HL-60 (cell line): Measurements from ENCODE around the gene DNAJC8.

Experiments used
- DNase-seq, 2 experiments: peaks; one replicate each; pipeline ENCODE4 v3.0.0-alpha.2; 2010 to 2020; ENCODE audit warnings: low read depth in 1 of 2, low spot score in 1 of 2
- H3K27ac ChIP-seq: fragments of 250-450 bp; sonication (Bioruptor Pico); replicated peaks from 2 replicates; pipeline ENCODE4 v1.5.1; 2020; ENCODE audit warnings: mild to moderate bottlenecking, moderate library complexity
- H3K27me3 ChIP-seq: fragments of 250-450 bp; sonication (Bioruptor Pico); 2 replicates; pipeline ENCODE4 v1.5.1; 2021; ENCODE audit warnings: mild to moderate bottlenecking, moderate library complexity; ENCODE audit not compliant: insufficient read depth, poor library complexity, severe bottlenecking
- H3K4me3 ChIP-seq: replicated peaks from 2 replicates; pipeline ENCODE4 v1.5.1; 2011; ENCODE audit warnings: mild to moderate bottlenecking, control low read depth, low read length; ENCODE audit not compliant: insufficient read depth
- GABPA ChIP-seq: IDR thresholded peaks from 2 replicates; pipeline ENCODE4 v1.6.1; 2012; ENCODE audit warnings: low read depth
- POLR2AphosphoS5 ChIP-seq: IDR thresholded peaks from 2 replicates; pipeline ENCODE4 v1.6.1; 2012; ENCODE audit warnings: low read depth
- REST ChIP-seq: IDR thresholded peaks from 2 replicates; pipeline ENCODE4 v1.6.1; 2012; ENCODE audit warnings: low read depth; ENCODE audit not compliant: insufficient replicate concordance
- SPI1 ChIP-seq: IDR thresholded peaks from 2 replicates; pipeline ENCODE4 v1.6.1; 2012; ENCODE audit warnings: low read depth, mild to moderate bottlenecking, borderline replicate concordance
- TF ChIP-seq, protein P1 (sequence below): IDR thresholded peaks from one replicate; pipeline ENCODE4 v1.5.1; 2011; ENCODE audit warnings: low read length, control low read depth, inconsistent platforms; ENCODE audit not compliant: insufficient read depth

DNAJC8 gene

DNA sequence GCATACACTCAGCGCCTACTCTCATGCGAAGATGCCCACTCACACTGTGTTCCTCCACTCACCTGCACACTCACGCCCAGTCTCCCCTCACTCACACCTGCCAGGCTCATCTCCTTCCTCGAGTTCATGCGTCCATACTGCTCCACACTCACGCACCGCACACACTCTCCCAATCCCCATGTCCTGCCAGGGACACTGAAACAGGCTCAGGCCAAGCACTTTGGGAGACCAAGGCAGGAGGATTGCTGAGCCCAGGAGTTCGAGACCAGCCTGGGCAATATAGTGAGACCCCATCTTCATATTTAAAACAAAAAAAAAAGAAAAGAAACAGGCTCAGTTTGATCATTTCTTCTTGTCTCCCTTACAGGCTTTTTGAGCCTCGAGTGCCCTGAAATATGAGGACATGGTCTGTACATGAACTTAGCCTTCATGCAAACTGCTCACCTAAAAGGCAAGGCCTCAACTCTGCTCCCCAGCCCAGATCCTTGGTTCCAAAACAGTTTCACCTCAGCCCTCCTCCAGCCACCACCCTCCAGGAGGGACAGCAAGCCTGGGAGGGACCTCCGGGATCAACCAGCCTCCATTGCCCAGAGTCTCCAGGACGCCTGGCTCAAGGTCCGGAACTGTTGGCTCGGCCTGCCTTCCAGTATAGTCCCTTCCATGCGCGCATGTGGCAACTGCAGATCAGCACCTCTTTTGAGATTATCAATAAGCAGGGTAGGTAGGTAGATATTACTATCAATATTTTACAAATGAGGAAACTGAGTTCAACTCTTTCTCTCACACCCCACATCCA, 53.9 kb downstream of the DNAJC8 start:
- H3K4me3 ChIP-seq, result no peak overlapping the region
- H3K27me3 ChIP-seq, result no peaks in the 10 kb centered on the region
- DNase-seq, result no peak
- no peak overlapping the region for H3K27ac ChIP-seq
- no peak for TF ChIP-seq GABPA
- TF ChIP-seq POLR2AphosphoS5, result no peak
- no peak for TF ChIP-seq REST

- Histone ChIP-seq H3K27me3 (no peaks in the 10 kb centered on the region), H3K4me3 (peak within 1 kb of the TSS; percentile 67)
- DNase-seq, result peak in 1 of 2 experiments; percentile 91
These were observed 56.0 kb downstream of the DNAJC8 start, which contains the start of gene PTAFR for GRCh38 chr1:28176492-28177470. Gene PTAFR, minus strand, starts transcription at chr1:28176690. Its CDS starts 25,669 bp downstream, at chr1:28151021.

DNA sequence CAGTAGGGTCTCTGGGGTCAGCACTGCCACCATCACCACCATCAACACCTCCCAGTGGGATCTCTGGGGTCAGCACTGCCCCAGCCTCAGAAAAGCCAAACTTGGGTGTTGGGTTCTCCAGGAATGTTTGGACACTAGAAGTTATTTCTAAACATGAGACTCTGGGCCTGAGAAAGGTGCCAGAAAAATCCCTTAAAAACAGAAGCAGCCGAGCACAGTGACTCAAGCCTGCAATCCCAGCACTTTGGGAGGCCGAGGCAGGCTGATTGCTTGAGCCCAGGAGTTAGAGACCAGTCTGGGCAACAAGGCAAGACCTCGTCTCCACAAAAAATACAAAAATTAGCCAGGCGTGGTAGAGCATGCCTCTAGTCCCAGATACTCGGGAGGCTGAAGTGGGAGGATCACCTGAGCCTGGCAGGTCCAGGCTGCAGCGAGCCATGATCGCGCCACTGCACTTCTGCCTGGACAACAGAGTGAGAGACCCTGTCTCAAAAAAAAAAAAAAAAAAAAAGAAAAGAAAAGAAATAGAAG, 56.8 kb downstream of the DNAJC8 start:
- TF ChIP-seq, protein P1, sequence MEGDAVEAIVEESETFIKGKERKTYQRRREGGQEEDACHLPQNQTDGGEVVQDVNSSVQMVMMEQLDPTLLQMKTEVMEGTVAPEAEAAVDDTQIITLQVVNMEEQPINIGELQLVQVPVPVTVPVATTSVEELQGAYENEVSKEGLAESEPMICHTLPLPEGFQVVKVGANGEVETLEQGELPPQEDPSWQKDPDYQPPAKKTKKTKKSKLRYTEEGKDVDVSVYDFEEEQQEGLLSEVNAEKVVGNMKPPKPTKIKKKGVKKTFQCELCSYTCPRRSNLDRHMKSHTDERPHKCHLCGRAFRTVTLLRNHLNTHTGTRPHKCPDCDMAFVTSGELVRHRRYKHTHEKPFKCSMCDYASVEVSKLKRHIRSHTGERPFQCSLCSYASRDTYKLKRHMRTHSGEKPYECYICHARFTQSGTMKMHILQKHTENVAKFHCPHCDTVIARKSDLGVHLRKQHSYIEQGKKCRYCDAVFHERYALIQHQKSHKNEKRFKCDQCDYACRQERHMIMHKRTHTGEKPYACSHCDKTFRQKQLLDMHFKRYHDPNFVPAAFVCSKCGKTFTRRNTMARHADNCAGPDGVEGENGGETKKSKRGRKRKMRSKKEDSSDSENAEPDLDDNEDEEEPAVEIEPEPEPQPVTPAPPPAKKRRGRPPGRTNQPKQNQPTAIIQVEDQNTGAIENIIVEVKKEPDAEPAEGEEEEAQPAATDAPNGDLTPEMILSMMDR, result no peak
- TF ChIP-seq SPI1 (no peak), POLR2AphosphoS5 (no peak), REST (no peak), GABPA (no peak)
- DNase-seq, result no peak
- Histone ChIP-seq H3K27me3 (no peaks in the 10 kb centered on the region), H3K27ac (peak overlapping the region; percentile 68), H3K4me3 (peak overlapping the region; percentile 67)

More at GRCh38 chr1:28176492-28177470, 56.0 kb downstream of the DNAJC8 start, which contains the start of gene PTAFR:
- H3K27ac ChIP-seq, result peak within 1 kb of the TSS; percentile 68
- no peak for TF ChIP-seq REST
- peak; percentile 94 for TF ChIP-seq SPI1
- peak; percentile 65; the same call in 1 of the 2 replicates for TF ChIP-seq POLR2AphosphoS5
